GM19438 (cell line): Measurements from ENCODE around the gene EXOC1L.

ENCODE experiments used
- ATAC-seq: cut with Tn5 transposase; IDR thresholded peaks from one replicate; pipeline ENCODE4 v1.9.1; 2021; ENCODE audit warnings: low read depth; ENCODE audit not compliant: unreplicated experiment

Gene EXOC1L

GRCh38 chr4:55879224-55879623 is 59.6 kb downstream of the EXOC1L start:
- no peak for ATAC-seq

- ATAC-seq, result no peak
Measured at GRCh38 chr4:55880652-55881280, 61.2 kb downstream of the EXOC1L start.

- ATAC-seq, result no peak
Measured at GRCh38 chr4:55884093-55884850, 64.7 kb downstream of the EXOC1L start.

- ATAC-seq, result no peak
Measured at GRCh38 chr4:55884851-55885219, 65.2 kb downstream of the EXOC1L start.
